Measurements from ENCODE around the gene NPTXR. TPM values are rescaled to one million over a fixed set of nuclear protein-coding genes. Genes with fewer than 3 reads are reported as not detected.

Gene NPTXR
- polyA plus RNA-seq, 1 of the 3 experiments (the other 2 are of a cell fraction) = 1.2 TPM

- no peak for TF ChIP-seq REST (IDR thresholded peaks at IDR 0.05; ENCODE audit: low read depth, low read length)
- TF ChIP-seq SMC3 (IDR thresholded peaks at IDR 0.05; ENCODE audit: low read depth, low read length) = no peak
- no peak for TF ChIP-seq MAX (IDR thresholded peaks at IDR 0.05; ENCODE audit: low read depth)
- TF ChIP-seq NRF1 (IDR thresholded peaks at IDR 0.05; ENCODE audit: low read depth, low read length) = no peak
- no peak for TF ChIP-seq IRF3 (IDR thresholded peaks at IDR 0.05; ENCODE audit: low read depth, low read length)
Observed at GRCh38 chr22:38798496-38798895, 45.3 kb downstream of the NPTXR start (continued).

- no peak overlapping the region for H2AFZ ChIP-seq (ENCODE audit: low read depth)
- peaks cover 0 to 2% of the 10 kb centered on the region in 2 experiments; a peak in 3 of 4 replicates for H3K4me1 ChIP-seq (ENCODE audit: control insufficient read depth in 1 of 2, insufficient read depth in 2 of 2, low read depth in 1 of 2, low read length in 1 of 2)
- POLR2A ChIA-PET = no interaction called here
- H3K79me2 ChIP-seq (ENCODE audit: insufficient read depth) = peaks cover 5% of the 10 kb centered on the region; the same call in 1 of the 2 replicates
- DNase-seq = no peak
- no peak overlapping the region for H3K4me3 ChIP-seq (ENCODE audit: low read depth in 2 of 2, low read length in 1 of 2)
- H3F3A ChIP-seq (replicated peaks; ENCODE audit: insufficient read depth) = no peaks in the 10 kb centered on the region
- H3K27ac ChIP-seq (ENCODE audit: low read depth in 2 of 2, low read length in 1 of 2) = no peak overlapping the region
- no peak overlapping the region for H3K4me2 ChIP-seq
- H3K9ac ChIP-seq = no peak overlapping the region
- 29% methylated on average over 8 of the region's 12 CpGs for WGBS (ENCODE audit: low lambda C conversion rate)
- no peaks in the 10 kb centered on the region for H3K36me3 ChIP-seq (replicated peaks in 1 of 2; ENCODE audit: control insufficient read depth in 1 of 2, insufficient read depth in 2 of 2, low read length in 1 of 2)
- H4K20me1 ChIP-seq (ENCODE audit: insufficient read depth) = no peaks in the 10 kb centered on the region
- no peaks in the 10 kb centered on the region for H3K9me2 ChIP-seq
- no peaks in the 10 kb centered on the region for H3K27me3 ChIP-seq (ENCODE audit: insufficient read depth)
- CTCF ChIA-PET = no interaction called here
- H3K9me3 ChIP-seq = no peaks in the 10 kb centered on the region
- TF ChIP-seq PBX3 (IDR thresholded peaks at IDR 0.05) (no peak), REST (IDR thresholded peaks at IDR 0.05; ENCODE audit: low read depth, low read length) (no peak), ELF1 (IDR thresholded peaks at IDR 0.05) (no peak), TEAD4 (IDR thresholded peaks at IDR 0.05; ENCODE audit: borderline replicate concordance, insufficient read depth) (no peak), GATA2 (CRISPR knock-in tag; IDR thresholded peaks at IDR 0.05) (no peak), MXI1 (IDR thresholded peaks at IDR 0.05; ENCODE audit: low read depth, low read length) (no peak), ZBTB33 (IDR thresholded peaks at IDR 0.05; ENCODE audit: borderline replicate concordance, low read depth) (no peak), EP300 (IDR thresholded peaks at IDR 0.05; ENCODE audit: borderline replicate concordance in 1 of 2, low read depth in 1 of 2, low read length in 1 of 2) (no peak), TAF1 (IDR thresholded peaks at IDR 0.05; ENCODE audit: borderline replicate concordance, low read depth, low read length) (no peak), FOXJ3 (CRISPR knock-in tag; IDR thresholded peaks at IDR 0.05) (no peak), CHD2 (IDR thresholded peaks at IDR 0.05; ENCODE audit: low read length, partially characterized antibody) (no peak), YY1 (IDR thresholded peaks at IDR 0.05; ENCODE audit: low read depth) (no peak), RFX5 (IDR thresholded peaks at IDR 0.05; ENCODE audit: low read length) (no peak)
Observed at GRCh38 chr22:38796262-38796957, 47.4 kb downstream of the NPTXR start.

Data from SK-N-SH (cell line).